Measurements from ENCODE around the gene ZNF174.

ZNF174 gene

DNA sequence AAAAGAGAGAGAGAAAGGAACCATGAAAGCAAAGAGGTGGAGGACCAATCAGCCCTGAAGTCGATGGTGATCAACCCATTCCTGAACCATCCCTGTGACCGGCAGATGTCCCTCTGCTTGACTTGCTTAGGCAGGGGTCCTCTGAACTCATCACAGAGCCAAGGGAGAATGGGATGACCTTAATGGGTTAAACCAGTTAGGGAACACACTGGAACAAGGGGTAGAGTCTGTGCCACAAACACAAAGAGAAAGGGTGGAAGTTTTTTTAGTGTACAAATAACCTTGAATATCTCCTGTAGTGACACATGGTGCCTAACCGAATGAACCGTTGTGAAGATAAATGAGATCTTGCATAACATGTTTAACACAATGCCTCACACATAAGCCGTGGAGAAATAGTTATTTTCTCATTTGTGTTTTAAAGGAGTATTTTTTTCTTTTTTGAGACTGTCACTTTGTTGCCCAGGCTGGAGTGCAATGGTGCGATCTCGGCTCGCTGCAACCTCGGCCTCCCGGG lies 53.7 kb downstream of the ZNF174 start:
- H3K36me3 ChIP-seq (ENCODE audit: control insufficient read depth, insufficient read depth, low read length), result no peaks in the 10 kb centered on the region
- no peak overlapping the region for H3K27ac ChIP-seq (ENCODE audit: low read depth, low read length)
- peaks cover 12% of the 10 kb centered on the region for H3K4me1 ChIP-seq (ENCODE audit: control insufficient read depth, insufficient read depth, low read length)

DNA sequence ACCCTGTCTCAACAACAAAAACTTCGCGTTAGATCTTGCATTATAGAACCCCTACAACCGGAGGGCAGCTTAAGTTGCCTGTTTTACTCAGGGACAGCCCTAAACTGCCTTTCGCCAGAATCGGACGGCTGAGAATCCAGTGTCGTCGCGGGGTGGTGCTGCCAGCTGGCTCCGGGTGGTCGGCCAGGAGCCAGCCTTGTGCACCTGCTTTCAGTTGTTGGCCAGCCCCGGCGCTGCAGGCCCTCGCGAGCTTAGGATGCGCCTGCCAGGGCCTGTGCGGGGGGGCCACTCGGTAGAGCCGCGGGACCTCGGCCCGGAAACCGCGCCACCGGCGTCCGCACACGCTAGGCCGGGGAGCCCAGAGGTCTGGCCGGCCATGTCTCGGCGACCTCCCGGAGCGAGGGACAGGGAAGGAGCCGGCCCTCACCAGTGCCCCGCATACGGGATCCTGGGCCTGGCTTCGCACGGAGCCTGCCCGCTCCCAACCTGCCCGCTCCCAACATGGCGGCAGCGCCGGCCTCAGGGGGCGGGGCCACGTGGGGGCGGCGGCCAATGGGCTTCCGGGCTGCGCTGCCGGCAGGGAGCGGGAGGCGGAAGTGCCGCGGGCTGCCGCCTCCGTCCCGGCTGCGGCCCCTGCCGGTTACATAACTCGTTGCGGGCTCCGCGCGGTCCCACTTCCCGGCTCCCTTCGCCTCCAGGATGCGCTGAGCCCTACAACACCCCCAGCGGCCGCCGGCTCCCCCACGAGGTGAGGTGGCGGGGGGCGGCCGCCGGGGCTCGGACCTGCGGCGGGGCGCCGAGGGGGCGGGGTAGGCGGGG lies 56.6 kb downstream of the ZNF174 start:
- peak overlapping the region; percentile 98 for H3K27ac ChIP-seq (ENCODE audit: low read depth, low read length)
- peaks cover 14% of the 10 kb centered on the region for H3K4me1 ChIP-seq (ENCODE audit: control insufficient read depth, insufficient read depth, low read length)
- H3K9ac ChIP-seq (ENCODE audit: low read length), result peak overlapping the region; percentile 92
- H3K27me3 ChIP-seq (ENCODE audit: control insufficient read depth, insufficient read depth, low read length), result no peaks in the 10 kb centered on the region
- peak overlapping the region; percentile 97 for H3K4me3 ChIP-seq (ENCODE audit: low read length)
- H3K36me3 ChIP-seq (ENCODE audit: control insufficient read depth, insufficient read depth, low read length), result no peaks in the 10 kb centered on the region

More for the DNA sequence above, 53.7 kb downstream of the ZNF174 start:
- no peak overlapping the region for H3K4me3 ChIP-seq (ENCODE audit: low read length)
- H3K9ac ChIP-seq (ENCODE audit: low read length), result no peak overlapping the region
- no peaks in the 10 kb centered on the region for H3K27me3 ChIP-seq (ENCODE audit: control insufficient read depth, insufficient read depth, low read length)

DNA sequence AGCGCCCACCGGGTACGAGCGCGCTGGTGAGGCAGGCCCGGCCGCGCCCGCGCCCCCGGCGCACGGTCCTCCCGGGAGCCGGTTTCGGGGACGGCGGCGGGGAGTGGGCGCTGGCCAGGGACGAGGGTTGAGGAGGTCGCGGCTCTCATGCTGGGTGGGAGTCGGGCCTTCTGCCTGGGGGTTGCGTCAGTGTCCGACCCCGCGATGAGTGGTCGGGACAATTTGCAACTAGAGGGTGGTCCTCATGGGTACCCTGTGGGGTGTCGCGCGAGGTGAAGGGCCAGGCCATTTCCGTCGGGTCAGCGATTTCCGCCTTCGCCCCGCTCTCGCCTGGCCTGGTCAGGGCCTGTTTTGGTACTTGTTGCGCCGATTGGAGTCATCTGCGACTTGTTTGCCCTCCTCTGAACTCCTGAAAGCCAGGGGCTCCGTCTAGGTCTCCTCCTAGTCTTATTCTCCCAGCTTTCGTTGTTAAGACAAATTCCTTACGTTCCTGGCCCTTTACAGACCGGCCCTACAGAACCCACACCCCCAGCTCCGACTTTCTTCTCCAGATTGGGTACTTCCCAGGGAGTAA lies 57.4 kb downstream of the ZNF174 start:
- peak overlapping the region; percentile 80 for H3K9ac ChIP-seq (ENCODE audit: low read length)
- H3K4me3 ChIP-seq (ENCODE audit: low read length), result peak overlapping the region; percentile 97
- H3K36me3 ChIP-seq (ENCODE audit: control insufficient read depth, insufficient read depth, low read length), result no peaks in the 10 kb centered on the region
- H3K27ac ChIP-seq (ENCODE audit: low read depth, low read length), result peak overlapping the region; percentile 98
- peaks cover 14% of the 10 kb centered on the region for H3K4me1 ChIP-seq (ENCODE audit: control insufficient read depth, insufficient read depth, low read length)
- H3K27me3 ChIP-seq (ENCODE audit: control insufficient read depth, insufficient read depth, low read length), result no peaks in the 10 kb centered on the region

DNA sequence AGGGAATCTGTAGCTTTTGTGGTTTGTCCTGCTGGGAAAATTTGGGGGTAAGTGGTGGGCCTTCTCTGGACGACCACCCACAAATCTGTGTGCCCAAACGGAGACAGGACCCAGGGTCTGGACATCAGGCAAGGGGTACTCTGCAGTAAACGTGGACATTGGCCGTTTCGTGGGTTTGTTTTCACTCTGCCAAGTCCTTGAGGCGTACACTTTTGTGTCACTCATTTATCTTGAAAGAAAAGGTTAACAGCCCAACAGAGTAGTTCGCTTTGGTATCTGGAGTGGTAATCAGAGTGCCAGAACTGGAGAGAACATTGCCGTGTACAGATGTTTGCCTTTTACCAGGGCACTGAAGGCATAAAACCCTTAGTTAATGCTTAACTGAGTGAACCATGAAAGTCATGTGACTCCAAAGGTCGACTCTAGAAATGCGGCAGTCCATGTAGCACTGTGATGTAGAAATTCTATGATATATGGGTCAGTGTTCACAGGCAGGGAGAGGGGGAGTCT lies 57.9 kb downstream of the ZNF174 start:
- H3K36me3 ChIP-seq (ENCODE audit: control insufficient read depth, insufficient read depth, low read length), result no peaks in the 10 kb centered on the region
- H3K4me3 ChIP-seq (ENCODE audit: low read length), result peak overlapping the region; percentile 97
- H3K4me1 ChIP-seq (ENCODE audit: control insufficient read depth, insufficient read depth, low read length), result peaks cover 14% of the 10 kb centered on the region
- peak overlapping the region; percentile 98 for H3K27ac ChIP-seq (ENCODE audit: low read depth, low read length)
- no peaks in the 10 kb centered on the region for H3K27me3 ChIP-seq (ENCODE audit: control insufficient read depth, insufficient read depth, low read length)
- H3K9ac ChIP-seq (ENCODE audit: low read length), result peak overlapping the region; percentile 80
